Measurements from ENCODE around the gene FAM237B.

DNA sequence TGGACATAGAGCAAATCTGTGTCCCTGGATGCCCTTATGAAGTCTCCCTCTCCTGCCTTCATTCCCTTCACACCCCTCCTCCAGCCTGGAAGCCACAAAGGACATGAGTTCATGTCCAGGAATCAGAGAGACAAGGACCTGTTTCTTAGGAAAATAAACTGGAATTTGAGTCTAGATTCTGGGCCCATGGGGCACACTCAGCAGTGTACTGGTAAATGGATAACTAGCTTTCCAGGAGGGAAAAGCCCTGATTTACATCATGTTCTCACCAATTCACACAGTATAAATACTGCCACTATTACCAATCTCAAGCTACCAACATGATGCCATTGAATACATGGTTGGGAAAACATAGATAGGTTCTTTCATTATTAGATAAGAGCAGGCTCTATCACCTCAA, 9.9 kb downstream of the FAM237B start:
- TF ChIP-seq EZH2phosphoT487 (IDR thresholded peaks at IDR 0.05; ENCODE audit: borderline replicate concordance), result no peak
- TF ChIP-seq, protein P1, sequence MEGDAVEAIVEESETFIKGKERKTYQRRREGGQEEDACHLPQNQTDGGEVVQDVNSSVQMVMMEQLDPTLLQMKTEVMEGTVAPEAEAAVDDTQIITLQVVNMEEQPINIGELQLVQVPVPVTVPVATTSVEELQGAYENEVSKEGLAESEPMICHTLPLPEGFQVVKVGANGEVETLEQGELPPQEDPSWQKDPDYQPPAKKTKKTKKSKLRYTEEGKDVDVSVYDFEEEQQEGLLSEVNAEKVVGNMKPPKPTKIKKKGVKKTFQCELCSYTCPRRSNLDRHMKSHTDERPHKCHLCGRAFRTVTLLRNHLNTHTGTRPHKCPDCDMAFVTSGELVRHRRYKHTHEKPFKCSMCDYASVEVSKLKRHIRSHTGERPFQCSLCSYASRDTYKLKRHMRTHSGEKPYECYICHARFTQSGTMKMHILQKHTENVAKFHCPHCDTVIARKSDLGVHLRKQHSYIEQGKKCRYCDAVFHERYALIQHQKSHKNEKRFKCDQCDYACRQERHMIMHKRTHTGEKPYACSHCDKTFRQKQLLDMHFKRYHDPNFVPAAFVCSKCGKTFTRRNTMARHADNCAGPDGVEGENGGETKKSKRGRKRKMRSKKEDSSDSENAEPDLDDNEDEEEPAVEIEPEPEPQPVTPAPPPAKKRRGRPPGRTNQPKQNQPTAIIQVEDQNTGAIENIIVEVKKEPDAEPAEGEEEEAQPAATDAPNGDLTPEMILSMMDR (conservative IDR thresholded peaks at IDR 0.05; ENCODE audit: low read length), result no peak

All from Loucy (cell line).